SKM-1 (cell line): ENCODE data around the gene PPP1CC.

ENCODE experiments used
- DNase-seq: peaks from one replicate; lab custom pipeline; 2025; ENCODE audit not compliant: unreplicated experiment; lab: John Stamatoyannopoulos, UW

PPP1CC gene

GRCh38 chr12:110689281-110690126, 53.2 kb downstream of the PPP1CC start:
- no peak for DNase-seq

- no peak for DNase-seq
Observed at GRCh38 chr12:110688446-110689280, 54.0 kb downstream of the PPP1CC start, which contains the start of gene HVCN1. HVCN1 (minus strand) TSS chr12:110689115; CDS start chr12:110683245, 5,870 bp downstream.

GRCh38 chr12:110687396-110688169, 55.1 kb downstream of the PPP1CC start:
- DNase-seq = peak; percentile 68

- DNase-seq = no peak
Observed at GRCh38 chr12:110686294-110686903, 56.3 kb downstream of the PPP1CC start.

- DNase-seq = no peak
Observed at GRCh38 chr12:110684312-110684836, 58.3 kb downstream of the PPP1CC start.

- no peak for DNase-seq
Observed at GRCh38 chr12:110683888-110684287, 58.8 kb downstream of the PPP1CC start.

GRCh38 chr12:110680032-110680431, 62.7 kb downstream of the PPP1CC start:
- no peak for DNase-seq

GRCh38 chr12:110679201-110679600, 63.5 kb downstream of the PPP1CC start:
- no peak for DNase-seq

- no peak for DNase-seq
Observed at GRCh38 chr12:110677982-110678381, 64.7 kb downstream of the PPP1CC start.

- DNase-seq = no peak
Observed at GRCh38 chr12:110677206-110677911, 65.3 kb downstream of the PPP1CC start.

- DNase-seq = no peak
Observed at GRCh38 chr12:110676171-110676570, 66.5 kb downstream of the PPP1CC start.

GRCh38 chr12:110670161-110670701, 72.5 kb downstream of the PPP1CC start:
- no peak for DNase-seq
